Right lobe of liver (tissue), 6 donors: ENCODE measurements around the gene KLF13. TPM values are rescaled to one million over a fixed set of nuclear protein-coding genes. Genes with fewer than 3 reads are reported as not detected.

Source experiments
- ATAC-seq, 4 donors: fragments of 200-7000 bp; cut with Tn5 transposase; one replicate each; pipeline ENCODE4 v1.9.1; 2020; ENCODE audit warnings: mild to moderate bottlenecking in 4 of 4, moderate library complexity in 4 of 4
- DNase-seq, 3 donors: peaks; one replicate each; pipeline ENCODE4 v3.0.0-alpha.2; 2020
- H3K27ac ChIP-seq, 3 donors: fragments of 200-600 bp; one replicate each; pipeline ENCODE4 v1.8.0; 2022
- H3K27me3 ChIP-seq, 2 donors: fragments of 200-600 bp; one replicate each; pipeline ENCODE4 v1.8.0; 2022
- H3K36me3 ChIP-seq, 4 donors: fragments of 200-600 bp; sonication (generic) in 1 of 4; one replicate each; pipeline versions ENCODE4 v1.5.1 to v1.8.0; 2017 to 2022; ENCODE audit warnings: control low read depth in 1 of 4
- H3K4me1 ChIP-seq, 4 donors: fragments of 200-600 bp; sonication (generic) in 1 of 4; one replicate each; pipeline versions ENCODE4 v1.5.1 to v1.8.0; 2017 to 2022; ENCODE audit warnings: control low read depth in 1 of 4
- H3K4me3 ChIP-seq, 3 donors: fragments of 200-600 bp; one replicate each; pipeline ENCODE4 v1.8.0; 2022
- H3K9me3 ChIP-seq, 4 donors: fragments of 200-600 bp; sonication (generic) in 1 of 4; one replicate each; pipeline versions ENCODE4 v1.5.1 to v1.8.0; 2017 to 2022; ENCODE audit warnings: control low read depth in 1 of 4
- CTCF ChIP-seq, 4 donors: fragments of 200-600 bp in 3 of 4; fragments of 450-650 bp in 1 of 4; IDR thresholded peaks; one replicate each; pipeline versions ENCODE4 v1.5.1 to v1.8.0; 2016 to 2022; ENCODE audit warnings: antibody characterized with exemption in 4 of 4, mild to moderate bottlenecking in 2 of 4
- POLR2A ChIP-seq: fragments of 450-650 bp; IDR thresholded peaks from one replicate; pipeline ENCODE4 v1.6.1; 2017; ENCODE audit warnings: antibody characterized with exemption, mild to moderate bottlenecking
- WGBS: methylation state at CpG from one replicate; pipeline ENCODE4 v1.1.6; 2018; ENCODE audit warnings: low coverage, low lambda C conversion rate; ENCODE audit not compliant: insufficient coverage; ENCODE audit errors: missing lambda C conversion rate; 5-methylcytosine and 5-hydroxymethylcytosine counted together
- intact Hi-C, 2 donors: fragments of 100-400 bp; cut with DNase I; formaldehyde crosslinking; loops; one replicate each; pipeline versions ENCODE4 v1.11.2 to v1.14.1; 2022
- total RNA-seq, 6 experiments: library from RNA; depleted of rRNA in 2 of 6; stranded (reverse); fragments of >200 nt in 2 of 6; fragmentation: NEBNext Ultra II Directional in 3 of 6; extraction: Animal tissue kit (Norgen Biotek cat#: 25700) in 3 of 6; gene quantifications; one replicate each; pipeline versions ENCODE4 v1.1.0 to v1.2.4, GENCODE V29; 2016 to 2023
- donor health status: DM: no; HTN: yes; CAD: no.
- donor health status: DM: no; HTN: no; CAD: no.
- donor health status: DM: no; HTN: no; CAD: no.
- donor health status: DM: no; HTN: yes; CAD: no.
- donor health status: DM: no; HTN: yes; CAD: no.

KLF13 gene
- total RNA-seq, 6 experiments from 2014 or later, result 22.7 to 66.2 (median 28.5) TPM

- no peak for TF ChIP-seq CTCF (IDR thresholded peaks at IDR 0.05)
- TF ChIP-seq POLR2A, result no peak
- Histone ChIP-seq H3K4me3 (no peak overlapping the region), H3K27ac (no peak overlapping the region), H3K9me3 (no peaks in the 10 kb centered on the region), H3K27me3 (no peaks in the 10 kb centered on the region), H3K36me3 (no peaks in the 10 kb centered on the region), H3K4me1 (peaks cover 0 to 80% (median 50%) of the 10 kb centered on the region in 4 donors)
- intact Hi-C loops, result no loop called here
- ATAC-seq (no peak), DNase-seq (no peak)
- WGBS, result 62% methylated on average over 5 of the region's 11 CpGs
Observed at GRCh38 chr15:31342381-31342780, 15.7 kb downstream of the KLF13 start.

GRCh38 chr15:31342781-31343626 is 16.4 kb downstream of the KLF13 start:
- H3K9me3 ChIP-seq, result no peaks in the 10 kb centered on the region
- H3K4me1 ChIP-seq, result peaks cover 0 to 74% (median 47%) of the 10 kb centered on the region in 4 donors
- H3K27ac ChIP-seq, result peak overlapping the region in 1 of 3 donors; percentile 33
- peak in 2 of 4 donors; percentile 1 to 9 for ATAC-seq
- H3K27me3 ChIP-seq, result no peaks in the 10 kb centered on the region
- no peak overlapping the region for H3K4me3 ChIP-seq
- H3K36me3 ChIP-seq, result no peaks in the 10 kb centered on the region
- WGBS, result 51% methylated on average over 8 of the region's 22 CpGs
- intact Hi-C loops, result no loop called here
- TF ChIP-seq CTCF (IDR thresholded peaks at IDR 0.05), result no peak
- TF ChIP-seq POLR2A, result no peak
- peak in 1 of 3 donors; percentile 43 for DNase-seq

GRCh38 chr15:31343831-31344230 is 17.2 kb downstream of the KLF13 start:
- H3K4me3 ChIP-seq, result no peak overlapping the region
- H3K9me3 ChIP-seq, result no peaks in the 10 kb centered on the region
- WGBS, result 44% methylated on average over 3 of the region's 5 CpGs
- DNase-seq (no peak), ATAC-seq (no peak)
- H3K36me3 ChIP-seq, result no peaks in the 10 kb centered on the region
- intact Hi-C loops, result no loop called here
- peaks cover 0 to 66% (median 43%) of the 10 kb centered on the region in 4 donors for H3K4me1 ChIP-seq
- TF ChIP-seq POLR2A, result no peak
- no peak for TF ChIP-seq CTCF (IDR thresholded peaks at IDR 0.05)
- H3K27ac ChIP-seq, result peak overlapping the region in 2 of 3 donors; percentile 60 to 66
- no peaks in the 10 kb centered on the region for H3K27me3 ChIP-seq

- ATAC-seq (peak in 3 of 4 donors; percentile 5 to 9 (median 5)), DNase-seq (no peak)
- 50% methylated on average over 1 of the region's 4 CpGs for WGBS
- Histone ChIP-seq H3K4me1 (peaks cover 0 to 61% (median 40%) of the 10 kb centered on the region in 4 donors), H3K27ac (peak overlapping the region in 2 of 3 donors; percentile 60 to 66), H3K27me3 (no peaks in the 10 kb centered on the region), H3K36me3 (no peaks in the 10 kb centered on the region), H3K4me3 (no peak overlapping the region), H3K9me3 (no peaks in the 10 kb centered on the region)
- no peak for TF ChIP-seq POLR2A
- TF ChIP-seq CTCF (IDR thresholded peaks at IDR 0.05), result no peak
- intact Hi-C loops, result no loop called here
Observed at GRCh38 chr15:31344266-31344665, 17.6 kb downstream of the KLF13 start.
